OCI-LY7 (cell line): ENCODE data around the gene RNF223. TPM values are rescaled to one million over a fixed set of nuclear protein-coding genes. Genes with fewer than 3 reads are reported as not detected.
A peak's percentile ranks its signal among the peaks of the same experiment; 100 is the strongest.

ENCODE experiments used
- BruUV-seq: library from RNA; stranded (reverse); fragments of 400-500 nt; replicated peaks from 2 replicates; lab custom pipeline; 2021; lab: Mats Ljungman, UMichigan
- CTCF ChIA-PET: fragments of 300-600 bp; sonication (Branson Sonifier 250); formaldehyde crosslinking; loops from one replicate; lab custom pipeline; 2022; ENCODE audit warnings: antibody characterized with exemption; ENCODE audit not compliant: unreplicated experiment; lab: Charles Lee
- POLR2A ChIA-PET: fragments of 300-600 bp; sonication (Branson Sonifier 250); formaldehyde crosslinking; loops from one replicate; lab custom pipeline; 2022; ENCODE audit warnings: antibody characterized with exemption; lab: Charles Lee
- DNase-seq: peaks from one replicate; pipeline ENCODE4 v3.0.0-alpha.2; 2015; ENCODE audit warnings: low spot score
- H2AFZ ChIP-seq: fragments of 200-600 bp; sonication (generic), shearing (Covaris generic); 2 replicates; pipeline ENCODE4 v1.6.1; 2014; ENCODE audit warnings: mild to moderate bottlenecking, antibody characterized with exemption, low read length, moderate library complexity
- H3K27ac ChIP-seq: fragments of 200-600 bp; sonication (generic); 2 replicates; pipeline ENCODE4 v1.5.1; 2014; ENCODE audit warnings: mixed run types, low read depth, mild to moderate bottlenecking, moderate library complexity, low read length, inconsistent platforms; ENCODE audit not compliant: poor library complexity, severe bottlenecking
- H3K36me3 ChIP-seq: fragments of 200-600 bp; sonication (generic); 2 replicates; pipeline ENCODE4 v1.6.1; 2014; ENCODE audit warnings: mild to moderate bottlenecking, antibody characterized with exemption, low read length, moderate library complexity, mixed read lengths; ENCODE audit not compliant: insufficient read depth
- H3K4me1 ChIP-seq: fragments of 200-600 bp; sonication (generic); 2 replicates; pipeline ENCODE4 v1.5.1; 2014; ENCODE audit warnings: mild to moderate bottlenecking, low read length; ENCODE audit not compliant: insufficient read depth, poor library complexity, severe bottlenecking
- H3K4me2 ChIP-seq: fragments of 200-600 bp; sonication (generic); 2 replicates; pipeline ENCODE4 v1.6.1; 2014; ENCODE audit warnings: mild to moderate bottlenecking, low read length
- H3K4me3 ChIP-seq: fragments of 200-600 bp; sonication (generic); 2 replicates; pipeline ENCODE4 v1.5.1; 2014; ENCODE audit warnings: mild to moderate bottlenecking, low read depth, low read length; ENCODE audit not compliant: poor library complexity, severe bottlenecking
- H3K79me2 ChIP-seq: fragments of 200-600 bp; sonication (generic); 2 replicates; pipeline ENCODE4 v1.6.1; 2016; ENCODE audit warnings: low read depth, mild to moderate bottlenecking, low read length, moderate library complexity, mixed read lengths; ENCODE audit not compliant: insufficient read depth
- H3K9me2 ChIP-seq: fragments of 200-600 bp; sonication (generic); 2 replicates; pipeline ENCODE4 v1.6.1; 2016; ENCODE audit warnings: mild to moderate bottlenecking, low read length, mixed read lengths; ENCODE audit not compliant: insufficient read depth
- H3K9me3 ChIP-seq: fragments of 200-600 bp; sonication (generic); 2 replicates; pipeline ENCODE4 v1.6.1; 2014; ENCODE audit warnings: mild to moderate bottlenecking, mixed run types, low read length, mixed read lengths
- H4K20me1 ChIP-seq: fragments of 200-600 bp; sonication (generic); 2 replicates; pipeline ENCODE4 v1.6.1; 2014; ENCODE audit warnings: mild to moderate bottlenecking, antibody characterized with exemption, low read length, moderate library complexity, mixed read lengths; ENCODE audit not compliant: insufficient read depth
- CTCF ChIP-seq: fragments of 200-600 bp; sonication (generic); conservative IDR thresholded peaks from 2 replicates; pipeline ENCODE4 v1.5.1; 2014; ENCODE audit warnings: mild to moderate bottlenecking, antibody characterized with exemption, low read length, moderate library complexity, mixed read lengths
- EZH2phosphoT487 ChIP-seq: fragments of 200-600 bp; sonication (generic); IDR thresholded peaks from 2 replicates; pipeline ENCODE4 v1.6.1; 2018; ENCODE audit warnings: low read depth, borderline replicate concordance, mild to moderate bottlenecking, mixed run types, antibody characterized with exemption, low read length, moderate library complexity, mixed read lengths
- intact Hi-C: fragments of 100-400 bp; cut with micrococcal nuclease; formaldehyde crosslinking; loops from one replicate; pipeline ENCODE4 v1.10.0; 2022; ENCODE audit not compliant: unreplicated experiment
- total RNA-seq, 2 experiments: library from RNA; depleted of rRNA in 1 of 2; stranded (reverse); fragments of >200 nt in 1 of 2; shearing (Covaris generic) in 1 of 2; gene quantifications; 2 replicates each; pipeline ENCODE4 v1.2.3, GENCODE V29; 2014 to 2022

RNF223 gene
- total RNA-seq, 2 experiments from 2014 or later, result not detected

DNA sequence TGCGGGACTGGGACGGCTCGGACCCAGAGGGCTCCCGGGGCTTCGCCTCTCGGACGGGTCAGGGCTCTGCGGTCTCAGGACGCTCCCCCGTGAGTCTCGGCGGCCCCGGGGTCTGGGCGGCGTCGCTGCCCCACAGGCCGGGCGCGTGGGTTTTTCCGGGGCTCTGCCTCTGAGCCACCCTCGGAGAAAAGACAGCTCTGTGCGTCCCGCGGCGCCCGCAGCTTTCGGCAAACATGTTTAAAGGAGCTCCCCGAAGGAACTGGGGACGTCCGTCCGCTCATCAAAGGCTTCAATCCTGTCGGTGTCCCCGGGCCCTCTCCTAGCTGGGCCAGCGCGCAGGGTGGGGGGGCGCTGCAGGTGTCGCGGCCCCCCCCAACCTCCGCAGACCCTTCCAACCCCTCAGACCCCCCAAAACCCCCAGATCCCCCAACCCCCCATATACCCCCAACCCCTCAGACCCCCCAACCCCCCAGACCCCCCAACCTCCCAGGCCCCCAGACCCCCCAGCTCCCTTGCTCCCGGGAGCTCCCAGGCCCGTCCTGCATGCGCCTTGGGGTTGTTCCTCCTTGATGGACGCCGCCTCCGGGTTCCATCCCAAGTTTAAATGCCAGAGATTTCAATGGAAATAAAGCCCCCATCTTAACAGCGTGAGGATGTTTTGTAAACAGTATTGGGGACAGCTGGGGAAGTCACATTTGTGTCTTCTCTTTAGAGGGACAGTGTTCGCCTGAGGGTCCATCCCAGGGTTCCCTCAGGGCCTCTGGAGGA is 42.8 kb upstream of the RNF223 start:
- H3K9me2 ChIP-seq, result no peaks in the 10 kb centered on the region
- H3K9me3 ChIP-seq, result peaks cover 7% of the 10 kb centered on the region; the same call in 1 of the 2 replicates
- BruUV-seq, result no TSS peak
- CTCF ChIA-PET, result interaction anchor here (0.6 kb wide), 1 partner anchor 248 kb away, joined by 3 read pairs; no protein-coding TSS in a partner anchor
- POLR2A ChIA-PET, result no interaction called here
- peak overlapping the region; percentile 85 for H2AFZ ChIP-seq
- TF ChIP-seq EZH2phosphoT487 (no peak), CTCF (no peak)
- H3K36me3 ChIP-seq, result peaks cover 16% of the 10 kb centered on the region
- H3K4me2 ChIP-seq, result peak overlapping the region; percentile 76
- DNase-seq, result no peak
- H3K4me3 ChIP-seq, result peak overlapping the region; percentile 95
- intact Hi-C loops, result loop anchor here (1.0 to 5.0 kb wide), 4 partner anchors 84 to 190 kb away; partner anchors contain the start of genes ACAP3, B3GALT6, PUSL1 and SDF4
- no peak overlapping the region for H3K27ac ChIP-seq
- H3K4me1 ChIP-seq, result peaks cover 5% of the 10 kb centered on the region
- H4K20me1 ChIP-seq, result no peaks in the 10 kb centered on the region
- H3K79me2 ChIP-seq, result 0 out of 2 replicates have a peak, but pooled peaks cover 4% of the 10 kb centered on the region

DNA sequence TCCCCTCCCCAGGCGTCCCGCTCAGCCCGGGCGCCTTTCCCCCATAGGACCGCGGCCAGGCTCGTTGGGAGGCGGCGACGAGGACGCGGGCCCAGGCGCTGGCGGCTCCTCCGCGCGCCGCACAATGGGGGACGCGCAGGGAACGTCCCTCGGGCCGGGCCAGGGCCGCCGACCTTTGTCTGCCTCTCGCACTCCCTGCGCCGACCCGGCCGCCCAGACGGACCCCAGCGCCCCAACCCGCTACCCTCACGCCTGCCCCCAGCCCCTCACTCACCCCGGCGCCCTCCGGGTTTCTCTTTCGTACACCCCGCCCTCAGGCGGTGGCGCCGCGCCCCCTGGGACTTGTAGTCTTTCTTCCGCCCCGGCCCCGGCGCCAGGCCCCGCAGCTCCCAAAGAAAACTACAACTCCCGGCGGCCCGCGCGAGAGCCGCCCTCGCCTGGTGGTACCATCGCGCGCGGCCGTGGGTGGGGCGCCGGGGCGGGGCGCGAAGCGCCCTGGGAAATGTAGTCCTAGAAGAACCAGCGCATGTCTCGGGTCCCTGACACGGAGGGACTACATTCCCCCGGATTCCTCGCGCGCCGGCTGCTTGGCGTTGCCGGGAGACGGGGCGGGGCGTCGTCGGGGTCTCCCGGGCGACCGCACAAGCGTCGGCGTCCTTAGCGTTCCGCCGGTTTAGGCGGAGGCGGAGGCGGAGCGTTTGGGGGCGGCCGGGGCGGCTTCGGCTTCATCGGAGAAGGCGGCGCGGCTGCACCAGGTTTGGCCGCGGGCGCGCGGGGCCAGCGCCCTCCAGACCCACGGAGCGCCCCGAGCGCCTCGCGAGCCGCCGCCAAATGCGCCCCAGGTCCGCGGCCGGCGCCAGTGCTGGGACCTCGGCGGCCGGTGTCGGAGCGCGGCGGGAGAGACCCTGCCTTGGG is 41.9 kb upstream of the RNF223 start, which contains the start of gene C1orf159:
Gene C1orf159 (minus strand): TSS at position 304 of the 915 bp plus-strand sequence. CDS start 24,546 bp downstream, outside the sequence.
- Histone ChIP-seq H3K36me3 (peaks cover 23% of the 10 kb centered on the region), H3K4me3 (peak within 1 kb of the TSS; percentile 95), H3K4me1 (peaks cover 5% of the 10 kb centered on the region), H3K79me2 (0 out of 2 replicates have a peak, but pooled peaks cover 4% of the 10 kb centered on the region), H3K27ac (no peak within 1 kb of the TSS), H3K9me3 (peaks cover 7% of the 10 kb centered on the region; the same call in 1 of the 2 replicates), H4K20me1 (no peaks in the 10 kb centered on the region), H3K4me2 (peak within 1 kb of the TSS; percentile 76), H3K9me2 (no peaks in the 10 kb centered on the region), H2AFZ (peak within 1 kb of the TSS; percentile 85)
- intact Hi-C loops, result loop anchor here (1.0 to 5.0 kb wide), 4 partner anchors 83 to 191 kb away; partner anchors contain the start of genes ACAP3, B3GALT6, PUSL1 and SDF4
- DNase-seq, result peak; percentile 98
- BruUV-seq, result no TSS peak
- ChIA-PET POLR2A (interaction anchor here (0.5 kb wide), 1 partner anchor 145 kb away, joined by 3 read pairs; no protein-coding TSS in a partner anchor), CTCF (interaction anchor here (0.6 kb wide), 1 partner anchor 247 kb away, joined by 3 read pairs; no protein-coding TSS in a partner anchor)
- no peak for TF ChIP-seq CTCF
- no peak for TF ChIP-seq EZH2phosphoT487
